Stimulated activated CD8-positive, alpha-beta memory T cell treated with anti-CD3 and anti-CD28 coated beads, Interleukin-4, amount 100 ng/mL, for 1 hour (primary cell): Measurements from ENCODE around the gene TMEM250.
"Not testable (repeated sequence)": the region's sequence is repeated elsewhere in the genome, so short reads cannot be mapped to it uniquely, and the experiment has no call there.

Experiments
- DNase-seq, 2 donors: peaks; one replicate each; pipeline ENCODE4 v3.0.0-alpha.2; 2020; ENCODE audit warnings: low read depth in 2 of 2, low spot score in 1 of 2

TMEM250 gene

GRCh38 chr9:136118320-136119060, at the start of gene TMEM250:
Gene TMEM250, minus strand, starts transcription at chr9:136118875. Its CDS starts 1,975 bp downstream, at chr9:136116900.
- DNase-seq: peak; percentile 78 to 90

GRCh38 chr9:136163248-136163850, 44.7 kb upstream of the TMEM250 start:
- DNase-seq: no peak

- no peak for DNase-seq
Measured at GRCh38 chr9:136160995-136161610, 42.4 kb upstream of the TMEM250 start.

GRCh38 chr9:136160381-136160841, 41.7 kb upstream of the TMEM250 start:
- no peak for DNase-seq

- no peak for DNase-seq
Measured at GRCh38 chr9:136159851-136160250, 41.2 kb upstream of the TMEM250 start.

GRCh38 chr9:136157477-136158265, 39.0 kb upstream of the TMEM250 start:
- no peak for DNase-seq

GRCh38 chr9:136156209-136157120, 37.8 kb upstream of the TMEM250 start:
- no peak for DNase-seq

GRCh38 chr9:136155576-136155975, 36.9 kb upstream of the TMEM250 start:
- DNase-seq: no peak

GRCh38 chr9:136154943-136155342, 36.3 kb upstream of the TMEM250 start:
- no peak for DNase-seq

- no peak for DNase-seq
Measured at GRCh38 chr9:136153381-136154065, 34.8 kb upstream of the TMEM250 start.

- no peak for DNase-seq
Measured at GRCh38 chr9:136152931-136153330, 34.3 kb upstream of the TMEM250 start.

GRCh38 chr9:136152543-136152866, 33.8 kb upstream of the TMEM250 start:
- DNase-seq: no peak

- no peak for DNase-seq
Measured at GRCh38 chr9:136151848-136152542, 33.3 kb upstream of the TMEM250 start.

GRCh38 chr9:136151214-136151804, 32.6 kb upstream of the TMEM250 start:
- DNase-seq: no peak

GRCh38 chr9:136150664-136151213, 32.1 kb upstream of the TMEM250 start:
- not testable (repeated sequence) for DNase-seq

- DNase-seq: no peak
Measured at GRCh38 chr9:136149853-136150252, 31.2 kb upstream of the TMEM250 start.

GRCh38 chr9:136149337-136149736, 30.7 kb upstream of the TMEM250 start:
- DNase-seq: no peak

GRCh38 chr9:136148766-136149165, 30.1 kb upstream of the TMEM250 start:
- DNase-seq: no peak
